IPS DF 6.9 (cell line): Measurements from ENCODE around the gene SMAD7.
"Not testable (repeated sequence)": the region's sequence is repeated elsewhere in the genome, so short reads cannot be mapped to it uniquely, and the experiment has no call there.

Experiments used
- DNase-seq: peaks from one replicate; pipeline ENCODE4 v3.0.0-alpha.2; 2013; ENCODE audit warnings: low read depth, low spot score
- H3K27ac ChIP-seq: one replicate; pipeline ENCODE4 v1.5.1; 2013; ENCODE audit warnings: low read length, control low read depth
- H3K27me3 ChIP-seq: 2 replicates; pipeline ENCODE4 v1.6.1; 2013; ENCODE audit warnings: mild to moderate bottlenecking, low read length; ENCODE audit not compliant: control insufficient read depth, insufficient read depth
- H3K36me3 ChIP-seq: 2 replicates; pipeline ENCODE4 v1.6.1; 2013; ENCODE audit warnings: low read length; ENCODE audit not compliant: control insufficient read depth, insufficient read depth
- H3K4me1 ChIP-seq: 2 replicates; pipeline ENCODE4 v1.6.1; 2013; ENCODE audit warnings: low read length; ENCODE audit not compliant: control insufficient read depth, insufficient read depth
- H3K4me3 ChIP-seq: 2 replicates; pipeline ENCODE4 v1.5.1; 2013; ENCODE audit warnings: mild to moderate bottlenecking, low read length
- H3K9me3 ChIP-seq: 2 replicates; pipeline ENCODE4 v1.6.1; 2013; ENCODE audit warnings: low read length, inconsistent platforms; ENCODE audit not compliant: control insufficient read depth, insufficient read depth
- WGBS: extraction: QIAGEN DNeasy Blood & Tissue Kit; methylation state at CpG from one replicate; pipeline ENCODE4 v1.1.7; 2013; ENCODE audit warnings: mixed read lengths, missing lambda C conversion rate; ENCODE audit not compliant: insufficient read length, insufficient coverage; 5-methylcytosine and 5-hydroxymethylcytosine counted together

SMAD7 gene

DNA sequence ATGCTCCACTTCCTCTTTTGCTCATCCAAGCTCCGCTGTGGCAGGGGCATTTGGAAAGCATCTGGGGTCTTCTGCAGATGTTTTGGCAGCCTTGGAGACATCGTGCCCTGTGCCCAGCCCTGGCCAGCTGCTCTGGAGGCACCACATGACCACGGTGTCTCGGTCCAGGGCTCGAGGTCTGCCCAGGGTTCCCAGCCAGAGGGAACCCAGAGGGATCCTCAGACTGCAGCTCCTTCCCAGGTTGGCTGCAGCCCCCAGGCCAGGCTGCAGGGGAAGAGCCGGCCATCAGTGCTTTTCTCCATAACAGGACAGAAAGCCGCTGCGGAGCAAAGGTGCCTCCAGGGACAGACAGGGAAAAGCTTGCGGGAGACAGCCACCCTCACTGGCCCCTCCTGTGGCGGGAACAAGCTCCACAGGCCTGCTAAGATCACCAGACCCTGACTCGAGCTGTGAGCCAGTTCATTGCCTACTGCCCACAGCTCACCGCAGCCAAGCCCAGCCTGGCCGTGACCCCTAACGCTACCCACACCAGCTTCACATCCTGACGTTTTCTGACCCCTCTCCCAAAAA lies 74.7 kb downstream of the SMAD7 start:
- H3K9me3 ChIP-seq, result no peaks in the 10 kb centered on the region
- H3K27ac ChIP-seq, result no peak overlapping the region
- WGBS, result no CpG with 5 or more reads among the region's 15 CpGs
- H3K36me3 ChIP-seq, result no peaks in the 10 kb centered on the region
- no peak overlapping the region for H3K4me3 ChIP-seq
- H3K4me1 ChIP-seq, result peaks cover 7% of the 10 kb centered on the region; the same call in 1 of the 2 replicates
- no peaks in the 10 kb centered on the region for H3K27me3 ChIP-seq
- DNase-seq, result no peak

DNA sequence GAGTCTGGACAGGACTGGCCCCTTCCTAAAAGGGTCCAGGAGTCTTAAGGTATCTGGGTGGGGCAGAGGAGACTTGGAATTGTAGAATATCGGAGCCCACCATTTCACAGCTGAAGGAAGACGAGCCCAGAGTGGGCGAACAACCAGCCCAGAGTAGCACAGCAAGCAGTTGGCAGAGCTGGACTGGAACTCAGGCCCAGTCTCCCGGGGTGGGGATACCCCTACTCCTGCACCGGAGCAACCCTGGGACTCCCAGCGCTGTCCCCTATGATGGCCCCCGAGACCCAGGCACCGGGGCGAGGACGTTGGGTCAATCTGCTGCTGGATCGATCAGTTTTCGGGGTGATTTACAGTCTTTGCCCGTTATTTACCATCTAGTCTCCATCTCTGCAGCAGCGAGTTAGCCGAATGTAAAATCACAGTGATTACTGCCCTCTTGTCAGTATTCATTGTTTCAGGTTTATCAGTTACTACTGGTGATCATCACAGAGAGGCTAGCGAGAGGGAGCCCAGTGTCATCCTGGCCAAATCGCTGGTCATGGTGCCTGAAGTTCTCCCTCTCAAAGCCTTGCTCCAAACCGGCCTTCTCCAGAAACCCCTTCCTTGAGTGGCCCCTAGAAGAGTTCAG lies 75.3 kb downstream of the SMAD7 start:
- no peaks in the 10 kb centered on the region for H3K27me3 ChIP-seq
- no peak for DNase-seq
- no peak overlapping the region for H3K4me3 ChIP-seq
- no peak overlapping the region for H3K27ac ChIP-seq
- H3K36me3 ChIP-seq, result no peaks in the 10 kb centered on the region
- no peaks in the 10 kb centered on the region for H3K9me3 ChIP-seq
- WGBS, result no CpG with 5 or more reads among the region's 18 CpGs
- peaks cover 7% of the 10 kb centered on the region; the same call in 1 of the 2 replicates for H3K4me1 ChIP-seq

DNA sequence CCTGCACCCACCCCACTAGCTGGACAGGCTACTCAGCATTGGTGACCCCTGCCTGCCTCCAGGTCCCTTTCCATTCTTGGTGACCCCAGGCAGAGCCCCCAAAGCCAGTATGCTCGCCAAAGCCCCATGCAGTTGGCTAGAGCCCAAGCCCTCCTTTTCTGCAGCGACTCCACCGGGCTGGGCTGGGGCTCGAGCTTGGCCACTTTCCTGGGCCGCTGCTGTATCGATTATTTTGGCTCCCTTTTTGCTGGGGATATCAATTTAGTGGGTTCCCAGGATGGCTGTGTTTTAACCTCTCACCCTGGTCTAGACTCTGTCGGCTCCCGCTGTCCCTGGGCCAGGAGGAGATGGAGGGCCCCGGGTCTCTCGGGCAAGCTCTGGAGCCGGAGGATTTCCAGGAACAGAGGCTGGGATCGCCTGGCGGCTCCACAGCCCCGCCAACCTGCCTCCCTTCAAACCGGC lies 76.0 kb downstream of the SMAD7 start:
- DNase-seq, result no peak
- H3K27ac ChIP-seq, result no peak overlapping the region
- peaks cover 7% of the 10 kb centered on the region; the same call in 1 of the 2 replicates for H3K4me1 ChIP-seq
- WGBS, result no CpG with 5 or more reads among the region's 15 CpGs
- H3K4me3 ChIP-seq, result no peak overlapping the region
- H3K36me3 ChIP-seq, result no peaks in the 10 kb centered on the region
- no peaks in the 10 kb centered on the region for H3K27me3 ChIP-seq
- no peaks in the 10 kb centered on the region for H3K9me3 ChIP-seq

DNA sequence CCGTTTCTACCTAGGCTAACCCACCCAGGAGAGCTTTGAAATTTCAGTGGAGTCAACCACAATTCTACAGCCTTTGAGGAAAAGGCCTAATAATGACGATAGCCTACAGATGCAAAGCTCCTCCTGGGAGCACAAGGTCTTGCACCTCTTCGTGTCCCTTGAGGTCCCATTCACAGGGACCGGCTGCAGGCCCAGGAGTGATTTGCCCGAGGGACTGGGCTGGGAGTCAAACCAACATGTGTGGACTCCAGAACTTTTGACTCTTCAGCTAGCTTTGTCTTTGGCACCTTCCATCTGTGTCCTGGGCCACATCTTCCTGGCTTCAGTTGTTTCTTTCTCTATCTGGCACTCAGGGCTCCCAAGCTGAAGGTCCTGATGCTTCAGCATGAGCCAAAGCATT lies 76.5 kb downstream of the SMAD7 start:
- Histone ChIP-seq H3K27ac (no peak overlapping the region), H3K4me1 (peaks cover 6% of the 10 kb centered on the region; the same call in 1 of the 2 replicates), H3K27me3 (no peaks in the 10 kb centered on the region), H3K4me3 (no peak overlapping the region), H3K36me3 (no peaks in the 10 kb centered on the region), H3K9me3 (no peaks in the 10 kb centered on the region)
- no peak for DNase-seq
- no CpG with 5 or more reads among the region's 5 CpGs for WGBS

DNA sequence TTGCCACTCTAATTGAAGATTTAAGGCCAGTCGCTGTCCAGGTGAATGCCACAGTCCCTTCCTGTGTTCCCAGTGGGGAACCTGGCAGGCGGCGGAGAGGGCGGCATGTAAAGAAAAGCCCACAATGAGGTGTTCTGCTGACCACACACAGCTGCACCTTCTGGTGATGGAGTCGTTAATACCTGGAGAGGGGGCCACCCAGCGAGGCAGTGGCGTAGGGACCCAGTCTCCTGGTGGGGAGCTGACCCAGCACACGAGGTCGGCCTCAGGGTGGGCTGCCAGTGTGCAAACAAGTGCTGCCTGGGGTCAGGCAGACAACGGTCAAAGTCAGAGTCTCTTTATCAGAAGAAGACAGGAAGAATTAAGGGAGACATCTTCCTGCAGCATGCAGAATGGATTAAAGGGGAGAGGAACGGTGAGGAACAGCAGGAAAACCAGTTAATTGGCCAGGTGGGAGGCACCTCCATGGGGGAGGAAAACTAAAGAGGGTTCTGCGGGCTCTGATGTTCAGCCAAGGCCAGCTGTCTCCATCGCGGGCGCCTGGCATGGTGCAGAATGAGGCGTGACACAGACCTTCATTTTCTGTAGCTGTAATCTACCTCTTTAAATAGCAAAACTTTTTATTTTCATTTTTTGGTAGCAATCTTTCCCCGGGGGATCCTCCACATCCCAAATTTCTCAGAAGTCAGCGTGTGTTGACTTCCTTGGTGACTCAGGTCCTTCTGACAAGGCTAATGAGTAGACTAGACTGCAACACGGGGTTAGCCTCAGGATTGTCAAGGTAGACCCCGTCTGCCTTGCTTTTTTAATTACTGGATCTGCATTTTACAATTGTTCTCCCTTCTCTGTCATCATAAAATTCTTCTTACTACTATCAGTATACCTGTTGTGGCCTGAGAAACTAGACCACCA lies 78.3 kb downstream of the SMAD7 start:
- no CpG with 5 or more reads among the region's 20 CpGs for WGBS
- Histone ChIP-seq H3K27me3 (no peaks in the 10 kb centered on the region), H3K4me3 (no peak overlapping the region)

DNA sequence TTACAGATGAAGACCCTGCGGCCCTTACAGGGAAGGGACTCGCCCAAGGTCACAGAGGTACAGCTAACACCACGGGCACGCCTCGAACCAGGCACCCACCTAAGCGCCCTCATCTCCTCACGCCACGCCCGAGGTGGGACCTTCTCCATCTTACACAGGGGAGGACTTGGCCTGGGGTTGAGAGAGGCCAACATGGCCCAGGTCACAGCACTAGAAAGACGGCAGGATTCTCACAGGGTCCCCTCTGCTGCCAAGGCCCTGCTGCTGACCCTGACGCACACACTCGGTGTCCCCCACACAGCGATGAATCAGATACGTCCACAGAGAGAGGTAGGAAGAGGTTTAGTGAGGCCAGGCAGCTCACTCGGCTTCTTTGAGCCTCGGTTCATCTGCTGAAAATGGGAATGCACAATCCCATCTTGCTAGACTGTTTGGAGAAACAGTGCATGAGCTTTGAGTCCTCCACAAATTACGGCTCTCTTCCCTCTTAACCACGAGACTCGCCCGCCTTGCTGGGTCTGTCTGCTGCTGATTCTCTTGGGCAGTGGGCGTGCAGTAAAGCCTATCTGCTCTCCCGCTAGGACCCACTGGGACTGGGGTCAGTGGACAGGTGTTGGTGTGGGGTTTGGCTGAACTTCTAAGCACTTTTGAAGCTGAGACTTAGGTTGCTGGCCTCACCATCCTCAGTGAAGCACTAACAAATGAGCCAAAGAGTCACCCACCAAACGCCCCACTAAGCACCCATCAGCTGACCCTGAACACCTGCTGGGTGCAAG lies 79.2 kb downstream of the SMAD7 start:
- H3K4me3 ChIP-seq, result no peak overlapping the region
- H3K27ac ChIP-seq, result no peak overlapping the region
- no peaks in the 10 kb centered on the region for H3K9me3 ChIP-seq
- H3K36me3 ChIP-seq, result no peaks in the 10 kb centered on the region
- WGBS, result no CpG with 5 or more reads among the region's 23 CpGs
- no peaks in the 10 kb centered on the region for H3K4me1 ChIP-seq
- no peaks in the 10 kb centered on the region for H3K27me3 ChIP-seq
- DNase-seq, result no peak

More for the DNA sequence above, 78.3 kb downstream of the SMAD7 start:
- no peaks in the 10 kb centered on the region for H3K4me1 ChIP-seq
- DNase-seq, result no peak
- H3K9me3 ChIP-seq, result no peaks in the 10 kb centered on the region
- H3K27ac ChIP-seq, result no peak overlapping the region
- no peaks in the 10 kb centered on the region for H3K36me3 ChIP-seq

DNA sequence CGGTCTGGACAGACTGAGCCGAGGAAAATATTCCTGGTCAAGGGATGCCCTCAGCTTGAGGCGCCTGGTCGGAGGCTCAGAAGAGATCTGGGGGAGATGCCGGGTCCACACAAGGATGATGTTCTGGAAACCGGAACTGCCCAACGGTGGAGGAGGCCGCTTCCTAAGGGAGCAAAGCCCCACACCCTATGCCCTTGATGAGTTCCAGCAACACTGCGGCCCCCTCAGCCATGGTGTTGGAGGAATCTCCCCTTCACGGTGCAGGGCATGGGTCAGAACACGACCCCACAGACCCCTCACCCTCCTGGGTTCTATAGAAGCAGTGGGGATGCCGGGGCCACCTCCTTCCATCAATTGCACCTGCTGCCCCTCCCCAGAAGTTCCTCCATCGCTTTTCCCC lies 79.8 kb downstream of the SMAD7 start:
- H3K27me3 ChIP-seq, DNase-seq, H3K27ac ChIP-seq, H3K4me1 ChIP-seq, H3K4me3 ChIP-seq, H3K9me3 ChIP-seq, H3K36me3 ChIP-seq: not testable (repeated sequence)
- no CpG with 5 or more reads among the region's 13 CpGs for WGBS
